NCI-H1105 (cell line): ENCODE results near the gene GLA.

Experiments used
- DNase-seq: peaks from one replicate; lab custom pipeline; 2025; lab: John Stamatoyannopoulos, UW

The GLA gene

GRCh38 chrX:101395789-101396188 lies 11.9 kb downstream of the GLA start:
- no peak for DNase-seq

- DNase-seq: no peak
Observed at GRCh38 chrX:101394372-101394771, 13.4 kb downstream of the GLA start.

GRCh38 chrX:101393530-101394305 lies 14.0 kb downstream of the GLA start:
- DNase-seq: no peak

- no peak for DNase-seq
Observed at GRCh38 chrX:101391831-101392230, 15.9 kb downstream of the GLA start.

GRCh38 chrX:101390664-101391525 lies 16.8 kb downstream of the GLA start, which contains the start of gene RPL36A:
Gene RPL36A, plus strand, starts transcription at chrX:101391011. Its CDS starts 33 bp downstream, at chrX:101391044.
- DNase-seq: peak; percentile 84

GRCh38 chrX:101388604-101389003 lies 19.1 kb downstream of the GLA start:
- no peak for DNase-seq

GRCh38 chrX:101386542-101386885 lies 21.2 kb downstream of the GLA start:
- DNase-seq: no peak

GRCh38 chrX:101385795-101386541 lies 21.8 kb downstream of the GLA start, which contains the start of gene BTK:
Gene BTK, minus strand, starts transcription at chrX:101386191. Its CDS starts 10,907 bp downstream, at chrX:101375284.
- no peak for DNase-seq

GRCh38 chrX:101385026-101385684 lies 22.6 kb downstream of the GLA start:
- DNase-seq: no peak

- no peak for DNase-seq
Observed at GRCh38 chrX:101383679-101384205, 24.0 kb downstream of the GLA start.

GRCh38 chrX:101377547-101377946 lies 30.2 kb downstream of the GLA start:
- DNase-seq: no peak

- DNase-seq: no peak
Observed at GRCh38 chrX:101370888-101371504, 36.7 kb downstream of the GLA start.

- DNase-seq: no peak
Observed at GRCh38 chrX:101369687-101370086, 38.0 kb downstream of the GLA start.

GRCh38 chrX:101368800-101369199 lies 38.9 kb downstream of the GLA start:
- no peak for DNase-seq

GRCh38 chrX:101365301-101365795 lies 42.4 kb downstream of the GLA start:
- no peak for DNase-seq

GRCh38 chrX:101362757-101363156 lies 45.0 kb downstream of the GLA start:
- no peak for DNase-seq

GRCh38 chrX:101362116-101362515 lies 45.6 kb downstream of the GLA start:
- no peak for DNase-seq

- DNase-seq: no peak
Observed at GRCh38 chrX:101360390-101360789, 47.3 kb downstream of the GLA start.

- DNase-seq: no peak
Observed at GRCh38 chrX:101359966-101360365, 47.8 kb downstream of the GLA start.

GRCh38 chrX:101357166-101357795 lies 50.4 kb downstream of the GLA start:
- no peak for DNase-seq
